ENCODE data around the gene CFAP97D1.

The CFAP97D1 gene

GRCh38 chr17:43780135-43780534 lies at the start of gene CFAP97D1:
CFAP97D1 (plus strand) TSS chr17:43780435; CDS start chr17:43780463, 28 bp downstream.
- peaks cover 4 to 16% of the 10 kb centered on the region in 2 donors for H3K4me1 Mint-ChIP-seq
- H3K4me3 Mint-ChIP-seq = peak within 1 kb of the TSS; percentile 76 to 90
- H3K9me3 Mint-ChIP-seq = no peaks in the 10 kb centered on the region
- H3K27me3 Mint-ChIP-seq = peaks cover 24 to 56% of the 10 kb centered on the region in 2 donors
- H3K36me3 Mint-ChIP-seq = peaks cover 2 to 8% of the 10 kb centered on the region in 2 donors
- peak within 1 kb of the TSS; percentile 51 for H3K27ac Mint-ChIP-seq
- no peak for DNase-seq
- ATAC-seq (replicated peaks) = no peak

GRCh38 chr17:43732958-43733357 lies 47.3 kb upstream of the CFAP97D1 start:
- H3K4me3 Mint-ChIP-seq = no peak overlapping the region
- DNase-seq (no peak), ATAC-seq (replicated peaks) (no peak)
- peaks cover 4 to 8% of the 10 kb centered on the region in 2 donors for H3K9me3 Mint-ChIP-seq
- no peak overlapping the region for H3K27ac Mint-ChIP-seq
- peaks cover 0 to 1% of the 10 kb centered on the region in 2 donors for H3K36me3 Mint-ChIP-seq
- no peaks in the 10 kb centered on the region for H3K4me1 Mint-ChIP-seq
- H3K27me3 Mint-ChIP-seq = peaks cover 4 to 20% of the 10 kb centered on the region in 2 donors

GRCh38 chr17:43733956-43734355 lies 46.3 kb upstream of the CFAP97D1 start:
- H3K4me3 Mint-ChIP-seq = no peak overlapping the region
- ATAC-seq (replicated peaks) (no peak), DNase-seq (no peak)
- H3K4me1 Mint-ChIP-seq = no peaks in the 10 kb centered on the region
- peaks cover 10 to 24% of the 10 kb centered on the region in 2 donors for H3K27me3 Mint-ChIP-seq
- H3K36me3 Mint-ChIP-seq = peaks cover 0 to 1% of the 10 kb centered on the region in 2 donors
- H3K9me3 Mint-ChIP-seq = peaks cover 4 to 8% of the 10 kb centered on the region in 2 donors
- no peak overlapping the region for H3K27ac Mint-ChIP-seq

GRCh38 chr17:43734376-43734775 lies 45.9 kb upstream of the CFAP97D1 start:
- ATAC-seq (replicated peaks) (no peak), DNase-seq (no peak)
- Mint-ChIP-seq H3K27ac (no peak overlapping the region), H3K36me3 (peaks cover 0 to 1% of the 10 kb centered on the region in 2 donors), H3K27me3 (peaks cover 14 to 24% of the 10 kb centered on the region in 2 donors), H3K9me3 (peaks cover 4 to 8% of the 10 kb centered on the region in 2 donors), H3K4me1 (no peaks in the 10 kb centered on the region), H3K4me3 (no peak overlapping the region)

GRCh38 chr17:43736389-43736788 lies 43.8 kb upstream of the CFAP97D1 start:
- Mint-ChIP-seq H3K27ac (no peak overlapping the region), H3K27me3 (peaks cover 22 to 30% of the 10 kb centered on the region in 2 donors), H3K9me3 (peaks cover 4 to 8% of the 10 kb centered on the region in 2 donors), H3K4me3 (no peak overlapping the region), H3K4me1 (no peaks in the 10 kb centered on the region), H3K36me3 (peaks cover 0 to 1% of the 10 kb centered on the region in 2 donors)
- no peak for DNase-seq
- ATAC-seq (replicated peaks) = no peak

GRCh38 chr17:43737722-43738121 lies 42.5 kb upstream of the CFAP97D1 start:
- Mint-ChIP-seq H3K4me1 (no peaks in the 10 kb centered on the region), H3K27me3 (peaks cover 28 to 30% of the 10 kb centered on the region in 2 donors), H3K36me3 (peaks cover 0 to 1% of the 10 kb centered on the region in 2 donors), H3K4me3 (no peak overlapping the region), H3K9me3 (peaks cover 4 to 8% of the 10 kb centered on the region in 2 donors), H3K27ac (no peak overlapping the region)
- DNase-seq (no peak), ATAC-seq (replicated peaks) (no peak)

- no peak overlapping the region for H3K4me3 Mint-ChIP-seq
- no peaks in the 10 kb centered on the region for H3K36me3 Mint-ChIP-seq
- no peaks in the 10 kb centered on the region for H3K4me1 Mint-ChIP-seq
- H3K27ac Mint-ChIP-seq = no peak overlapping the region
- DNase-seq = no peak
- ATAC-seq (replicated peaks) = no peak
- H3K9me3 Mint-ChIP-seq = peaks cover 0 to 1% of the 10 kb centered on the region in 2 donors
- H3K27me3 Mint-ChIP-seq = peaks cover 41 to 50% of the 10 kb centered on the region in 2 donors
Measured at GRCh38 chr17:43740541-43740940, 39.7 kb upstream of the CFAP97D1 start.

GRCh38 chr17:43741636-43742035 lies 38.6 kb upstream of the CFAP97D1 start:
- H3K4me3 Mint-ChIP-seq = no peak overlapping the region
- no peak overlapping the region for H3K27ac Mint-ChIP-seq
- no peaks in the 10 kb centered on the region for H3K36me3 Mint-ChIP-seq
- peaks cover 0 to 1% of the 10 kb centered on the region in 2 donors for H3K9me3 Mint-ChIP-seq
- DNase-seq (no peak), ATAC-seq (replicated peaks) (no peak)
- H3K4me1 Mint-ChIP-seq = no peaks in the 10 kb centered on the region
- peaks cover 49 to 57% of the 10 kb centered on the region in 2 donors for H3K27me3 Mint-ChIP-seq

- Mint-ChIP-seq H3K4me3 (no peak overlapping the region), H3K9me3 (peaks cover 0 to 1% of the 10 kb centered on the region in 2 donors), H3K27ac (no peak overlapping the region), H3K4me1 (peaks cover 7 to 10% of the 10 kb centered on the region in 2 donors), H3K36me3 (no peaks in the 10 kb centered on the region), H3K27me3 (peaks cover 52 to 55% of the 10 kb centered on the region in 2 donors)
- no peak for ATAC-seq (replicated peaks)
- no peak for DNase-seq
Measured at GRCh38 chr17:43745541-43745940, 34.7 kb upstream of the CFAP97D1 start.

GRCh38 chr17:43750153-43750552 lies 30.1 kb upstream of the CFAP97D1 start:
- Mint-ChIP-seq H3K9me3 (no peaks in the 10 kb centered on the region), H3K27ac (no peak overlapping the region), H3K36me3 (no peaks in the 10 kb centered on the region), H3K4me1 (peaks cover 7 to 10% of the 10 kb centered on the region in 2 donors), H3K27me3 (peaks cover 43 to 71% of the 10 kb centered on the region in 2 donors), H3K4me3 (no peak overlapping the region)
- DNase-seq = no peak
- ATAC-seq (replicated peaks) = no peak

- Mint-ChIP-seq H3K4me1 (peaks cover 10% of the 10 kb centered on the region in 2 donors), H3K27me3 (peaks cover 57 to 87% of the 10 kb centered on the region in 2 donors), H3K4me3 (no peak overlapping the region), H3K9me3 (no peaks in the 10 kb centered on the region), H3K27ac (no peak overlapping the region), H3K36me3 (no peaks in the 10 kb centered on the region)
- no peak for DNase-seq
- peak in 1 of 2 donors; percentile 42 for ATAC-seq (replicated peaks)
Measured at GRCh38 chr17:43753493-43754129, 26.6 kb upstream of the CFAP97D1 start.

- Mint-ChIP-seq H3K4me1 (peaks cover 3 to 4% of the 10 kb centered on the region in 2 donors), H3K9me3 (no peaks in the 10 kb centered on the region), H3K4me3 (no peak overlapping the region), H3K27ac (no peak overlapping the region), H3K36me3 (no peaks in the 10 kb centered on the region), H3K27me3 (peaks cover 50 to 90% of the 10 kb centered on the region in 2 donors)
- no peak for ATAC-seq (replicated peaks)
- DNase-seq = no peak
Measured at GRCh38 chr17:43754947-43755346, 25.3 kb upstream of the CFAP97D1 start.

- no peak overlapping the region for H3K27ac Mint-ChIP-seq
- H3K27me3 Mint-ChIP-seq = peaks cover 48 to 87% of the 10 kb centered on the region in 2 donors
- H3K4me1 Mint-ChIP-seq = peaks cover 3 to 4% of the 10 kb centered on the region in 2 donors
- DNase-seq (no peak), ATAC-seq (replicated peaks) (peak; percentile 41 to 45)
- H3K4me3 Mint-ChIP-seq = no peak overlapping the region
- H3K9me3 Mint-ChIP-seq = no peaks in the 10 kb centered on the region
- H3K36me3 Mint-ChIP-seq = no peaks in the 10 kb centered on the region
Measured at GRCh38 chr17:43755389-43755875, 24.8 kb upstream of the CFAP97D1 start.

GRCh38 chr17:43756201-43756600 lies 24.0 kb upstream of the CFAP97D1 start:
- H3K9me3 Mint-ChIP-seq = no peaks in the 10 kb centered on the region
- peaks cover 3 to 6% of the 10 kb centered on the region in 2 donors for H3K4me1 Mint-ChIP-seq
- H3K27me3 Mint-ChIP-seq = peaks cover 48 to 79% of the 10 kb centered on the region in 2 donors
- no peaks in the 10 kb centered on the region for H3K36me3 Mint-ChIP-seq
- H3K27ac Mint-ChIP-seq = no peak overlapping the region
- H3K4me3 Mint-ChIP-seq = no peak overlapping the region
- no peak for DNase-seq
- ATAC-seq (replicated peaks) = no peak

GRCh38 chr17:43757171-43757660 lies 23.0 kb upstream of the CFAP97D1 start:
- Mint-ChIP-seq H3K27ac (no peak overlapping the region), H3K36me3 (no peaks in the 10 kb centered on the region), H3K9me3 (no peaks in the 10 kb centered on the region), H3K4me1 (peaks cover 3 to 6% of the 10 kb centered on the region in 2 donors), H3K4me3 (no peak overlapping the region), H3K27me3 (peaks cover 48 to 69% of the 10 kb centered on the region in 2 donors)
- no peak for ATAC-seq (replicated peaks)
- no peak for DNase-seq
